ENCODE data around the gene NECTIN2. TPM values are rescaled to one million over a fixed set of nuclear protein-coding genes. Genes with fewer than 3 reads are reported as not detected.
"Not testable (repeated sequence)": the region's sequence is repeated elsewhere in the genome, so short reads cannot be mapped to it uniquely, and the experiment has no call there.

Gene NECTIN2
- total RNA-seq, 2 donors from 2014 or later, result 112 to 125 TPM

DNA sequence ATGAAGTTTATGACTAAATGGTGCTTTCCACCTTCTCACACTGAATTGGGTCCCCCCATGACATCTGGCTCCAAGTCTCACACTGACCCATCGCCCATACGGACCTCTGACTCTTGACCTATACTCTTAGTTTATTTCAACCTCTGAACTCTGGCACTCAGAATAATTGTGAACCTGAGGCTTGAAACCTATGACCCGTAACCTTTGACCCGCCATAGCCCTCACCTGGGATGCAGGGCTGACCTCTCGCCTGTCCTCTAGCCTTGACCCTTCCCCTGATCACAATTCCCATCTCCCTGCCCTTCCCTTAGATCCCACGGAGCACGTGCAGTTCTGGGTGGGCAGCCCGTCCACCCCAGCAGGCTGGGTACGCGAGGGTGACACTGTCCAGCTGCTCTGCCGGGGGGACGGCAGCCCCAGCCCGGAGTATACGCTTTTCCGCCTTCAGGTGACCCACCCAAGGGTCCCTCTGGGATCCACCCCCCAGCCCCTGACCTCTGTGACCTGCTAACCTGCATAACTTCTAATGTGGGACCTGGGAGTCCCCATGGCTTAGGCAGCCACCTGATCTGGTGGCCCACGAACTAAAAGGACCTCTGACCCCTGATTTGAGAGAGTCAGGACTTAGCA is 32.1 kb upstream of the NECTIN2 start:
- intact Hi-C loops (cut with DNase I, micrococcal nuclease), result no loop called here
- ATAC-seq, result no peak
- no peak for DNase-seq

DNA sequence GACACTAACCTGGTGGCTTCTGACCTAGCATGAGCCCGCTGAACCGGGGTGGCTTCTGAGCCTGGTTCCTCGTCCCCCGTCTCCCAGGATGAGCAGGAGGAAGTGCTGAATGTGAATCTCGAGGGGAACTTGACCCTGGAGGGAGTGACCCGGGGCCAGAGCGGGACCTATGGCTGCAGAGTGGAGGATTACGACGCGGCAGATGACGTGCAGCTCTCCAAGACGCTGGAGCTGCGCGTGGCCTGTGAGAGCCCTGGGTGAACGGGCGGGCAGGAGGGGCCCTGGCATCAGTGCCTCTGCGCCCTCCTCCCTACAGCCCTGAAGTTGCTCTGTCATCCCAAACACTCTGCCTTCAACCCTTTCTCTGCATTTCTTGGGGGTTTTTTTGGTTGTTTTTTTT is 31.6 kb upstream of the NECTIN2 start:
- ATAC-seq (no peak), DNase-seq (no peak)
- intact Hi-C loops (cut with DNase I, micrococcal nuclease), result no loop called here

DNA sequence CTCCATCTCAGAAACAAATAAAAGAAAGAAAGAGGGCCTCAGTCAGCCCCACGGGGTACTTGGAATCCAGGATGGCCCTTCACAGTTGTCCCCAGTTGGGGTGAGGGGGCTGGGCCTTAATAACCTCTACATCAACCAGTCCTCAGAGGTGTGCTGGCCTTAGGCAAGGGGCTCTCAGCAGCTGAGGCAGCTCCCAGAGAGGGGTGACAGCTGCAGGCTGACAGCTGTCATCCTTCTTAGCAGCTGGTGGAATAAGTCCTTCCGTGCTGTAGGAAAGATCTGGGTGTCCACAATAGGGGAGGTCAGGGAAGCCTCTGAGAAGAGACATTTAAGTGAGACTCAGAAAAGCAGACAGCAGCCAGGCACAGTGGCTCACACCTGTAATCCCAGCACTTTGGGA is 29.8 kb upstream of the NECTIN2 start:
- intact Hi-C loops (cut with DNase I, micrococcal nuclease), result no loop called here
- ATAC-seq, result no peak

DNA sequence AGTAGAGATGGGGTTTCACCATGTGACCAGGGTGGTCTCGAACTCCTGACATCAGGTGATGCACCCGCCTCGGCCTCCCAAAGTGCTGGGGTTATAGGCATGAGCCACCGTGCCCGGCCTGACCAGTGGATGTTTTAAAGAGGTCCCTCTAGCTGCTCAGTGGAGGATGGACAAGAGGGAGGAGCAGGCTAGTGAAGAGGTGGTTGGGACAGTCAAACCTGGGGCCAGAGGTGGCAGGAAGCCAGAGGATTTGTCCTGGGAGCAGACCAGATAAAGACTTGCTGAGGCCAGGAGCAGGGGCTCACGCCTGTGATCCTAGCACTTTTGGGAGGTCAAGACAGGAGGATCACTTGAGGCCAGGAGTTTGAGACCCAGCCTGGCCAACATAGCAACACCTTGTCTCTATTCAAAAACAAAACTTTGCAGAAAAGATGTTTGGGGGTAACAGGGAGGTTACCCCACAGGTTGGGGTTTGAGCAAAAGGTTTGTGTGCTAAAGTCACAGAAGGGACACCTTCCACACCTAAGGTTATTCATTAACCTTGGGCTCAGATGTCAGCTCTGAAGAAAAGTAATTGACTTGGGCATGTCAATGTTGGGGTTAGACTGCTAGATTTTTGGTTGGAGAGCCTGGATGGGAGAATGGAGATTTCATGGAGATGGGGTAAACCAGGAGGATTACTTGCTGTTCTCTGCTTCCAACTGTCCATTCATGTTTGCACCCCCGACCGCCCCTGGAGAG is 28.2 kb upstream of the NECTIN2 start:
- peak; percentile 53 for ATAC-seq
- DNase-seq, result no peak
- intact Hi-C loops (cut with DNase I, micrococcal nuclease), result no loop called here

More for the DNA sequence above, 29.8 kb upstream of the NECTIN2 start:
- DNase-seq, result no peak

DNA sequence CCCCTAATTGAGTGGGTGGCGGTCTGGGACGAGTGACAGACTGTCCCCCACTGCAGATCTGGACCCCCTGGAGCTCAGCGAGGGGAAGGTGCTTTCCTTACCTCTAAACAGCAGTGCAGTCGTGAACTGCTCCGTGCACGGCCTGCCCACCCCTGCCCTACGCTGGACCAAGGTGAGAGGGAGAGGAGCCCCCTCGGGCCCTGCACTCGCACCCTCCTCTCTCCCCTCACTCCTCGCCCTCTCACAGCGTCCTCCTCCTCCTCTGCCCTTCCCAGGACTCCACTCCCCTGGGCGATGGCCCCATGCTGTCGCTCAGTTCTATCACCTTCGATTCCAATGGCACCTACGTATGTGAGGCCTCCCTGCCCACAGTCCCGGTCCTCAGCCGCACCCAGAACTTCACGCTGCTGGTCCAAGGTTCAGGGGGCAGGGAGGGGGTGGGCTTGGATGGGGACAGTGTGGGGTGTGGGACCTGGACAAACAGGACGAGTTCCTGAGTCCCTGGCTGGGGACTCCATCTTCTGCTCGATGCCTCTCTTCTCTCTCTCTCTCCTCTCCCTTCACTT is 27.5 kb upstream of the NECTIN2 start:
- intact Hi-C loops (cut with DNase I, micrococcal nuclease), result no loop called here
- DNase-seq (no peak), ATAC-seq (peak; percentile 44)

DNA sequence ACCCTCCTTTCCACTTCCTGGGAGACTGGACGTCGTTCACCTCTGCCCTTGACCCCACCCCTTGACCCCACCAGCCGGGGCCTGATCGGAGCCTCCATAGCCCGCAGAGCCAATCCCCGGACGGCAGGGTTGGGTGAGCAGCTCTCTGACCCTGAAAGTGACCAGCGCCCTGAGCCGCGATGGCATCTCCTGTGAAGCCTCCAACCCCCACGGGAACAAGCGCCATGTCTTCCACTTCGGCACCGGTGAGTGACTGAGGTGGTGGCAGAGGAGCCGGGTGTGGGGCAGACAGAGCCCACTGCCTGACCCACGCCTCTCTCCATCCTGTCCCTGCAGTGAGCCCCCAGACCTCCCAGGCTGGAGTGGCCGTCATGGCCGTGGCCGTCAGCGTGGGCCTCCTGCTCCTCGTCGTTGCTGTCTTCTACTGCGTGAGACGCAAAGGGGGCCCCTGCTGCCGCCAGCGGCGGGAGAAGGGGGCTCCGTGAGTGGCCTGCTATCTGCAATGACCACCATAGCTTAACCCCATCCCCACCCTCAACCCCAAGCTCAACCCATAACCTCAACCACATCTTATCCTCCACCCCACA is 26.8 kb upstream of the NECTIN2 start:
- intact Hi-C loops (cut with DNase I, micrococcal nuclease), result no loop called here
- DNase-seq, result no peak
- no peak for ATAC-seq

DNA sequence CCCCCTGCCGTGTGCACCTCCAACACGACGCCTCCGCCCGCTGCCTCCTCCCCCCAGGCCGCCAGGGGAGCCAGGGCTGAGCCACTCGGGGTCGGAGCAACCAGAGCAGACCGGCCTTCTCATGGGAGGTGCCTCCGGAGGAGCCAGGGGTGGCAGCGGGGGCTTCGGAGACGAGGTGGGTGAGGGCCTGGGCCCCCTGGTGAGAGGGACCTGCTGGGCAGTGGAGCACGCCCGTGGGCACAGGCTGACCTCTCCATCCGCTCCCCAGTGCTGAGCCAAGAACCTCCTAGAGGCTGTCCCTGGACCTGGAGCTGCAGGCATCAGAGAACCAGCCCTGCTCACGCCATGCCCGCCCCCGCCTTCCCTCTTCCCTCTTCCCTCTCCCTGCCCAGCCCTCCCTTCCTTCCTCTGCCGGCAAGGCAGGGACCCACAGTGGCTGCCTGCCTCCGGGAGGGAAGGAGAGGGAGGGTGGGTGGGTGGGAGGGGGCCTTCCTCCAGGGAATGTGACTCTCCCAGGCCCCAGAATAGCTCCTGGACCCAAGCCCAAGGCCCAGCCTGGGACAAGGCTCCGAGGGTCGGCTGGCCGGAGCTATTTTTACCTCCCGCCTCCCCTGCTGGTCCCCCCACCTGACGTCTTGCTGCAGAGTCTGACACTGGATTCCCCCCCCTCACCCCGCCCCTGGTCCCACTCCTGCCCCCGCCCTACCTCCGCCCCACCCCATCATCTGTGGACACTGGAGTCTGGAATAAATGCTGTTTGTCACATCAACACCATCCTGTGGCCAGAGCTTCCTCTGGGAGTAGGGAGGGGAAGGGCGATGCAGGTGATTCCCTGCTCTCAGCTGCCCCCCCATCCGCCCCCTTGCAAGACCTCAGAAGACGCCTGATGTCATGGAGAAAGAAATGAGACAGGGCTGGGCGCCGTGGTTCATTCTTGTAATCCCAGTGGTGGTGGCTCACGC is 25.2 kb upstream of the NECTIN2 start:
- intact Hi-C loops (cut with DNase I, micrococcal nuclease), result no loop called here
- no peak for ATAC-seq
- no peak for DNase-seq

DNA sequence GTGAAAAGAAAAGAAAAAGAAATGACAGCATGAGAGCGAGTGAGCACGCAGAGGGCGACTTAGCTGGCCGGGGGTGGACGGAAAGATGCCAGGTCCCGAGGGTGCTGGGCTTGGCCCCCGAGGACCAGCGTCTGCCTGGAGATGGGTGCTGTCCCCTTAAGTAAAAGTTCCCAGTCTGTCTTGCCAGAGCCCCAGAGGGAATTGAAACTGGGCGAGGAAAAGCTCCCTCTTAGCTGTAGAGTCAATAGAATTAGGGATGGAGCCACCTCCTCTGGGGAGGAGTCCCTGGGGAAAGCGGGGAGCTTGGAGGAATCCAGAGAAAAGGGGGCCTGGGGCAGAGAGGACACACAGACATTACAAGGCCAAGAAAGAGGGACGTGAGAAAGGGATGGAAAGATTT is 23.9 kb upstream of the NECTIN2 start:
- intact Hi-C loops (cut with DNase I, micrococcal nuclease), result no loop called here
- ATAC-seq (no peak), DNase-seq (no peak)

DNA sequence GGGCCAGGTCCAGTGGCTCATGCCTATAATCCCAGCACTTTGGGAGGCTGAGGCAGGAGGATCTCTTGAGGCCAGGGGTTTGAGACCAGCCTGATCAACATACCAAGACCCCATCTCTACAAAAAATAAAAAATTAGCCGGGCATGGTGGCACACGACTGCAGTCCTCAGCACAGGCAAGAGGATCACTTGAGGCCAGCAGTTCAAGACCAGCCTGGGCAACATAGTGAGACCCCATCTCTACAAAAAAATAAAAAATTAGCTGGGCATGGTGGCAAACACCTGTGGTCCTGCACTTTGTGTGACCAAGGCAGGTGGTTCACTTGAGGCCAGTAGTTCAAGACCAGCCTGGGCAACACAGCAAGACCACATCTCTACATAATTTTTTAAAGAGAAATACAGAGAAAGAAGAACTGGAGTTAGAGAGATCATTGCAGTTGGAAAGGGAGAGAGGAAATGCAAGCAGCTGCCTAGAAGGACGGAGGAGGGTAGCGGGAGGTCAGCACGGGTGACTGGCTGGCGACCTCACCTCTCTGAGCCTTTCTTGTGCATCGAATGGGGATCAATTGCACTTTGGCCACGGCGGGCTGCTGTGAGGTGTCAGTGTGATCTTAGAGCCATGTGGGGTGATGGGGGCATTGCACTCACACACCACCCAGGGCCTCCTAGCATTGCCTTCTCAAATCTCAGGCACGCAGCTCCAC is 23.3 kb upstream of the NECTIN2 start:
- intact Hi-C loops (cut with DNase I, micrococcal nuclease), result no loop called here
- ATAC-seq (no peak), DNase-seq (no peak)

DNA sequence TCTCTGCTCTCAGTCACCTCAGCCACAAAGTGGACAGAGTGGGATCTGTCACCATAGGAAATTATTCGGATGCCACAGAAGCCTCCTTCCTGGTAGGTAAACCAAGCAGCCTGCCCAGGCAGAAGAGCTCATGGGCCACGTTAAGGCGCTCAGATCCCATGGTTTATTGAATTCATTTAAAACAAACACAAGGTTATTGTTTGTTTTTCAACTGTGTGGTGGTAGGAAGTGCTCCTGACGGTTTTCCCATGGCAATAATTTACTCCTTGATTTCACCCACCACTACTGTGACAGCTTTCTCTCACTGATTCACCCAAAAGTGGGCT is 22.8 kb upstream of the NECTIN2 start:
- ATAC-seq, result peak; percentile 75
- intact Hi-C loops (cut with DNase I, micrococcal nuclease), result no loop called here
- no peak for DNase-seq

DNA sequence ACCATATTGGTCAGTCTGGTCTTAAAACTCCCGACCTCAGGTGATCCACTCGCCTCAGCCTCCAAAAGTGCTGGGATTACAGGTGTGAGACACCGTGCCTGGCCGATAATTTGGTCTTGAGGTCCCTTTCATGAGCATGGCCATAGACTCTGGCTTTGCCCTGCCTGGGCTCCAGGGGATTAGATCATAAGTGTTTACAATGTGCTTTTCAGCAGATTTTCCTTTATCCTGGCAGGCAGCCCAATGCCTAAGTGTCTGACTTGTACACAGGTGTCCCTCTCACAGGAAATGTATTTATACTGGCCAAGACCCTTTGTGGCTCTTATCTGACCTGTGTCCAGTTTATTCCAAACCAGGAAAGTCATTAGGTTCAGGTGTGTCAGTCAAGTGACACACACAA is 21.3 kb upstream of the NECTIN2 start:
- ATAC-seq (no peak), DNase-seq (no peak)
- intact Hi-C loops (cut with DNase I, micrococcal nuclease), result no loop called here

DNA sequence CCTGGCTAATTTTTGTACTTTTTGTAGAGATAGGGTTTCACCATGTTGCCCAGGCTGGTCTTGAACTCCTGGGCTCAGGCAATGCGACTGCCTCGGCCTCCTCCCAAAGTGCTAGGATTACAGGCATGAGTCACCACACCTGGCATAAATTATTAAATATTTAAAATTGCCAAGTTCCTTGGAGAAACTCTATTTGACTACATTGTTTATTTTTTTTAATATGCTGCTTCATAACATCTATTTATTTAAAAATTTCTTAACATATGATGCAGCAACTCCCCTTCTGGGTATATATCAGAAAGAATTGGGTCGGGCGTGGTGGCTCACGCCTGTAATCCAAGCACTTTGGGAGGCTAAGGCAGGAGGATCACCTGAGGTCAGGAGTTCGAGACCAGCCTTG is 13.2 kb upstream of the NECTIN2 start:
- ATAC-seq, DNase-seq: not testable (repeated sequence)
- intact Hi-C loops (cut with DNase I, micrococcal nuclease), result loop anchor here in 1 of 2 donors (5.0 kb wide), 1 partner anchor 46 kb away; no protein-coding TSS in a partner anchor

DNA sequence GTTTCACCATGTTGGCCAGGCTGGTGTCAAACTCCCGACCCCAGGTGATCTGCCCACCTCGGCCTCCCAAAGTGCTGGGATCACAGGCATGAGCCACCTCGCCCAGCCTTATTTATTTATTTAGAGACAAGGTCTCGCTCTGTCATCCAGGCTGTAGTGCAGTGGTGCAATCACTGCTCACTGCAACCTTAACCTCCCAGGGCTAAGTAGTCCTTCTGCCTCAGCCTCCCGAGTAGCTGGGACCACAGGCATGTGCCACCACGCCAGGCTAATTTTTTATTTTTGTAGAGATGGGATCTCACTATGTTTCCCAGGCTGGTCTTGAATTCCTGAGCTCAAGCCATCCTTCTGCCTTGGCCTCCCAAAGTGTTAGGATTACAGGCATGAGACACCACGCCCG is 11.7 kb upstream of the NECTIN2 start:
- intact Hi-C loops (cut with DNase I, micrococcal nuclease), result loop anchor here in 1 of 2 donors (5.0 kb wide), 1 partner anchor 47 kb away; no protein-coding TSS in a partner anchor
- ATAC-seq, DNase-seq: not testable (repeated sequence)

DNA sequence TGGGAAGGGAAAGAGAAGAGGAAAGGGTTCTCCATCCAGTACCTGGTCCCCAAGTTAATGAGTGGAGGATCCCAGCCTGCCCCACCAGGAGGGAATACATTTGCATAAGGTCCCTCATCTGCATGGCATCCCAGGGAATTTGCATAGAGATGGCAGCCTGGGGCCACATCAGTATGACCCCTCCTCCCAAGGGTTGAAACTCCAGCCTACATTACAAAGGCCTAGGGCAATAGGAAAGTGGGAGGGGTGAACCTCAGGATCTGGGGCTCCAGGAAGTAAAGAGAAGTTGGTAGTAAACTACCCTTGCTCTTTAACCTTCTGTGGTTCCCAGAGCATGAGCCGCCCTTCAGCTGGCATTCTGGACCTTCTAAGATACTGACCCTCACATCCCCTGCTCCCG is 6.8 kb upstream of the NECTIN2 start:
- DNase-seq (no peak), ATAC-seq (peak; percentile 55)
- intact Hi-C loops (cut with DNase I, micrococcal nuclease), result no loop called here

DNA sequence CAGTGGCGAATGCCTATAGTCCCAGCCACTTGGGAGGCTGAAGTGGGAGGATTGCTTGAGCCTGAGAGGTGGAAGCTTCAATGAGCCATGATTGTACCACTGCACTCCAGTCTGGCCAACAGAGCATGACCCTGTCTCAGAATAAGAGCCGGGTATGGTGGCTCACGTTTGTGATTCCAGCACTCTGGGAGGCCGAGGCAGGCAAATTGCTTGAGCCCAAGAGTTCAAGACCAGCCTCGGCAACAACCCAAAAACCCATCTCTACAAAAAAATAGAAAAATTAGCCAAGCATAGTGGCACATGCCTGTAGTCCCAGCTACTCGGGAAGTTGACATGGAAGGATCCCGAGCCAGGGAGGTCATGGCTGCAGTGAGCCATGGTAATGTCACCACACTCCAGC is 5.3 kb upstream of the NECTIN2 start:
- no peak for ATAC-seq
- intact Hi-C loops (cut with DNase I, micrococcal nuclease), result loop anchor here (5.0 to 10.0 kb wide), 3 partner anchors 39 to 126 kb away; no protein-coding TSS in a partner anchor
- no peak for DNase-seq

DNA sequence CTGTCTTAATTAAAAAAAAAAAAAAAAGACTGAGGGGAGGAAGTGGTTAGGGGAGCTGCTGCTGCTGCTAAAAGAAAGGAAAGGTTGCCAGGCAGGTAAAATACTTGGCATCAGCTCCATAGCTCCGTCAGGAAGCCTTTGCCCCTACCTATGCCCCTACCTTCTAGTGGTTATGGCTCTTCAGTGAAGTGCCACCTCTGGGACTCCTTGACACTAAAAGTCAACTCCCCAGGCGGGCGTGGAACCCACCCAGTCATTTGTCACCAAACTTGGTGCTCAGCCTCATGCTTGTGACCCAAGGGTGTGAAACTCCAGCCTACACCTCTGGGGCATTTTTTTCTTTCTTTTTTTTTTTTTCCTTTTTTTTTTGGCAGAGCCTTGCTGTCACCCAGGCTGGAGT is 4.9 kb upstream of the NECTIN2 start:
- no peak for ATAC-seq
- no peak for DNase-seq
- intact Hi-C loops (cut with DNase I, micrococcal nuclease), result loop anchor here (5.0 to 10.0 kb wide), 3 partner anchors 39 to 126 kb away; no protein-coding TSS in a partner anchor

DNA sequence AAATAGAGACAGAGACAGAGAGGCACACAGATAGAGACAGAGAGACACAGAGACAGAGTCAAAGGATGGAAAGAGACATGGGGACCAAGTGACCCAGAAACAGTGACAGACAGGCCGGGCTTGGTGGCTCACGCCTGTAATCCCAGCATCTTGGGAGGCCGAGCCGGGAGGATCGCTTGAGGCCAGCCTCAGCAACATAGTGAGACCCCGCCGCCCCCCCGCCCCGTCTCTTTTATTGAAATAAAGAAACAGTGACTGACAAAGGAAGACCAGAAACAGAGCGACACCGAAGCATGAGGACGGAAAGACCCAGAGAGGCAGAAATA is 848 bp upstream of the NECTIN2 start:
- intact Hi-C loops (cut with DNase I, micrococcal nuclease), result loop anchor here (10.0 kb wide), 2 partner anchors 50 to 130 kb away; no protein-coding TSS in a partner anchor
- no peak for ATAC-seq

DNA sequence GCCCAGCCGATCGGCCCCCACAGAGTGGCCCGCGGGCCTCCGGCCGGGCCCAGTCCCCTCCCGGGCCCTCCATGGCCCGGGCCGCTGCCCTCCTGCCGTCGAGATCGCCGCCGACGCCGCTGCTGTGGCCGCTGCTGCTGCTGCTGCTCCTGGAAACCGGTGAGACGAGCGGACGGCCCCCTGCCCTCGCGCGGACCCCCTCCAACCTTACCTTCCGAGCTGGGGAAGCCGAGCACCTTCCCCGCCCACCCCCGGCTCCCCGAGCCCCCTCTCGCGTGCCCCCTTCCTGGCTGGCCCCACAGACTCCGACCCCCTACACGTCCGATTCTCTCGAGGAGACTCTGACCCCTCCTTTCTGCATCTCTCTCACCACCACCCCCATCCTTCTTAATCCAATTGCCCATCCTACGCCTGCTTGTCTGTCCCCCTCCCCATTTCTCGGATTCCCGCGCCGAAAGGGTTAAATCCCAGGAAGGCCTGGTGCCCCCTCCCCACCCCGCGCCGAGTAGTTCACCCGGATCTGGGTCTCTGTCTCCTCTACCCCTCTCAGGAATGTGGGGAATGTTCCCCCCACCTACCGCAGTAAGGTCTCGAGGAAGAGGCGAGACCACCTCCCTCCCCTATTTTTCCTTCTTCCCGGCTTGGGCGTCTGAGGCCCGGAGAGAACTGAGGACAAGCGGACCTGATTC is 502 bp downstream of the NECTIN2 start:
- peak; percentile 47 to 50 for DNase-seq
- intact Hi-C loops (cut with DNase I, micrococcal nuclease), result loop anchor here (10.0 kb wide), 2 partner anchors 52 to 132 kb away; no protein-coding TSS in a partner anchor
- no peak for ATAC-seq

More for the DNA sequence above, 848 bp upstream of the NECTIN2 start:
- peak in 1 of 2 donors; percentile 60 for DNase-seq
